ENCODE results near the gene ACVRL1.

Gene ACVRL1

DNA sequence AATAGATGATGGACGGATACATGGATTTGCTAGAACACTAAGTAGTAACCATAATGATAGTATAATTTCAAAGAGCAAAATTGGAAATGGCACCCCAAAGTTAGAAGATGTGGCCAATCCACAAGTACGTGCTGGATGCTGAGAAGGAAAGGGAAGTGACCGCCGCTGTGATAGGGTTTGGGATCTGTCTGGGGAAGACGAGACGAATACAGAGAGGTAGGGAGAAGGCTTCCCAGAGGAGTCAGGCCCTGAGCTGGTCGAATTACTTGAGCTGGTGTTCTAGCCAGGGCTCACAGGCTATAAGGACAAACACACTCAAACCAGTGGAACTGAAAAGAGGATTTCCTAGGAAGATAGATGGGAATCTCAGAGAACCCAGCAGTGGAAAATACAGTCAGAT lies 34.8 kb downstream of the ACVRL1 start:
- DNase-seq (ENCODE audit: low read depth, low spot score): no peak

- no peak for DNase-seq (ENCODE audit: low read depth, low spot score)
Observed at GRCh38 chr12:51942501-51943000, 35.2 kb downstream of the ACVRL1 start.

- no peak for DNase-seq (ENCODE audit: low read depth, low spot score)
Observed at GRCh38 chr12:51943346-51943745, 36.0 kb downstream of the ACVRL1 start.

DNA sequence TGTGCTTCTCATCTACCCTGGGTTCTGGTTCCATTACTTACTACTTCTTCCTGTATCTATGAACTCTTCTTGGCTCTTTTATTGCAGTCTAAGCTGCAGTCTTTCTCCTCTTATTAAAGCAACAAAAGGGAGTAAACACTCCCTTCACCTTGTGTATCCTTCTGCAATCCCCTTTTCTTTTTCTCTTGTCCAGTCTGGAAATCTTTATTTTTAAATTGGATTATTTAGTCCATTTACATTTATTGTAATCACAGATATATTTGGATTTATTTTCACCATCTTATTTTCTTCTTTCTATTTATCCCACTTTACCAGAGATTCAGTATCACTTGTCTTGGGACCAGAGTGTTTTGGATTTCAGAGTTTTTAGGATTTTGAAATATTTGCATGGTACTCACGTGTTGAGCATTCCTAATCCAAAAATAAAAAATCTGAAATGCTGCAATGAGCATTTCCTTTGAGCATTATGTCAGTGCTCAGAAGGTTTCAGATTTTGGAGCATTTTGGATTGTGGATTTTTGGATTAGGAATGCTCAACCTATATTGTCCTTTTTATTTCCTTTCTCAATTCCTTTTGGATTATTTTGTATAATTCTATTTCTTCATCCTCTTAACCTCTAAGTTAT lies 37.4 kb downstream of the ACVRL1 start:
- DNase-seq (ENCODE audit: low read depth, low spot score): no peak

DNA sequence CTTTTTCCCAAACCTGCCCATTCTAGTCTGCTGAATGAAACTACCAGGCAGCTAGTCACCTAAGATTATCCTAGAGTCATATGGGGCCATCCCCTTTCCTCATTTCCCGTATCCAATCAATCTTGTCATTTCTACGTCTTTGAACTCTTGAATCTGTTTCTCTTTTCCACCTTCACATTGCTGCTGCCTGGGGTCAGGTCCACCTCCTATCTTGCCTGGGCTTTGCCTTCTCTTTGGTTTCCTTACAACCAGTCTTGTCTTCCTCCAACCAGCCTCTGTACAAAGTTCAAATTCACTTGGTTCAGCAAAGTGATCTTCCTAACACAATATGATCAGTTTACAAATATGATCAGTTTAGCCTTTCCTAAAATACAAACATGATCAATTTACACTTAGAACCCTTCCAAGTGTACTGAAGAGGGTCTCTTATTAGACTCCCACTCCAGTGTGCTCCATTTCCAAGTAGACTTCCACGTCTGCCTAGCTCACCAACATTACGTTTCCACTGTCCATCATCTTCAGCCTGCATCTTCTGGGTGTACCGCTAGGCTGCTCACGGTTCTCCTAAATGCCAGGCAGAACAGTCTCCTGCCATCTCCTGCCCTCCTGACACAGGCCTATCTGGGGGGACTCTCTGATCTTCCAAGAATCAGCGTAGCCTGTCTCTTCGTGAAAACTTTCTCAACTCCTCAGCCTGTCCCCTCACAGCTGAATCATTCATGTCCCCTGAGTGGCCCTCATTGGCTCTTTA lies 40.1 kb downstream of the ACVRL1 start:
- DNase-seq (ENCODE audit: low read depth, low spot score): no peak

DNA sequence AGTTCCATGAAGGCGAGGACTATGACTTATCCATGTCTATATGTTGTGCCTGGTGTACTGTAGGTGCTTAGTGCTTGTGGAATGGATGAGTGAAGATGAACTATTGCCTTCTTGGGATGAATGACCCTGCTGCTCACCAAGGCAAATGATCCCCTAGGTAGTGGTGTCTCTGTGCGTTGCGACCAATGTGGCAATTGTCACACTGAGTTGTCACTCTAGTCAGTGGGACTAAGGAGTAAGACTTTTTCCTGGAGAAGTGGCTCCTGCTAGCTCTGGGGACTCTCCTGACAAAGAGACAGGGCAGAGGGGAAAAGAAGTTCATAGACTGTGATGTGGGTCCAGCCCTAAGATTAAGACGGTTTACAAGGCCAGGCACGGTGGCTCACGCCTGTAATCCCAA lies 40.8 kb downstream of the ACVRL1 start:
- DNase-seq (ENCODE audit: low read depth, low spot score): no peak

DNA sequence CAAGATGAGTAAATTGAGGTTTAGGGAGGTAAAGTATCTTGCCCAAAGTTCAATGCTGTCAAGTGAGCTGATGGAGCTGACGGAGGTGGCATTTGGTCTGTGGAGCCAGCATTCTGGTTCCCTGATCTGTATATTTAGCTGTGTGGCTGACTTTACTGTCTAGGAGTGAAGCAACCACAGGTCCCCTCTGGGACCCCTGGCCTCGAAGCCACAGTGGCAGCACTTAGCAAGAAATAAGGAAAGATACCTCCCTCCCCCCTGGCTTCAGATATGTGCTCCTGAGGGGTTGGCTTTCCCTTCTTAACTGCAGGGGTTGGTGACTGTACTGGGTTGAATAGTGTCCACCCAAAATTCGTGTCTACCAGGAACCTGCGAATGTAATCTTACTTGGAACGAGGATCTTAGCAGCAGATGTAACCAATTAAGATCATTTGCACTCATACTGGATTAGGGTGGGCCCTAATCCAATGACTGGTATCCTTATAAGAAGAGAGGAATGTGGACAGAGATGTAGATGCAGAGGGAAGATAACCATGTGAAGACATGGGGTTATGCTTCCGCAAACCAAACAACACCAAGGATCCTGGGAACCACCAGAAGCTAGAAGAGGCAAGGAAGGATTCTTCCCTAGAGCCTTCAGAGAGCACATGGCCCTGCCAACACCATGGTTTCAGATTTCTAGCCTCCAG lies 42.2 kb downstream of the ACVRL1 start:
- DNase-seq (ENCODE audit: low read depth, low spot score): no peak

DNA sequence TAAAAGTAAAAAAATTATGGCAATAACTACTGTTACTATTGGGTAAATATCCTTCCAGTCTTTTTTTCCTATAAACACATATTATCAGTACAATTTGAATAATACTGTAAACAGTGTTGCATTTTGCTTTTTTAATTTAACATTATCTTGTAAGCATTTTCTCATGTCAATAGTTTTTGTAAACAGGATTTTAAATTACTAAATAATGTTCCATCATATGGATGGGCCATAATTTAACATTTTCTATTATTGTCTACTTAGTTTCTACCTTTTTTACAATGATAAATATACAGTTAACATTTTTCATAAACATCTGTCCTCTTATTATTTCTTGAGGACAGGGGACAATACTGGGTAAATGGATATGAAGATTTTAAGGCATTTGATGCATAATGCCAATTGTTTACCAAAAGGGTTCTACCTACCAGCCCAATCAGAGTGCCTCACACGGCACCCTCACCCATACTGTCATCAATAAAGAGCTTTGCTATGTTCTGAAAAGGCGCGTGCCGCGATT lies 43.4 kb downstream of the ACVRL1 start:
- no peak for DNase-seq (ENCODE audit: low read depth, low spot score)

DNA sequence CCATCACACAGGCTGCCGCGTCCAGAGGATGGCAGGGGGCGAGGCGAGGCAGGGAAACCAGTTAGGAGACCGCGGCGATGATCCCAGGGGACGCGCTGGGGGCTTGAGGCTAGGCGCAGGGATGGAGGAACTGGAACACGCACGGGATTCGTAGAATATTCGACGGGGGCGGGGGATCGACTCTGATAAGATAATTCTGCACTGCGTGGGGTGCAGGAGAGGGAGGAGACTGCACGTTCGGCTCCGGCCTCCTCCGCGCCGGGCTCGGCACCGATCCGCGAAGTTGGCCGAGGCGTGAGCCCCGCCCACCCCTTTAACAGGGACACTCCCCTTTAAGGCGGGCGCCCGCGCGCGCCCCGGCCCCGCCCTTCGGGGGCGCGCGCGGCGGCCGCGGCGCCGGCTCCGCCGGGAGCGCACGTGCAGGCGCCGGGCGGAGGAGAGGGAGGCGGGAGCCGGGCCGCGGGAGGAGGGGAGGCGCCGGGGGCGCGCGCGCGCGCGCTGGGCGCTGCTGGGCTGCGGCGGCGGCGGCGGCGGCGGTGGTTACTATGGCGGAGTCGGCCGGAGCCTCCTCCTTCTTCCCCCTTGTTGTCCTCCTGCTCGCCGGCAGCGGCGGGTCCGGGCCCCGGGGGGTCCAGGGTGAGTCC lies 44.0 kb downstream of the ACVRL1 start, which contains the start of gene ACVR1B:
ACVR1B (plus strand) TSS at position 501 of the 644 bp plus-strand sequence; CDS start at position 546, 45 bp downstream.
- no peak for DNase-seq (ENCODE audit: low read depth, low spot score)

DNA sequence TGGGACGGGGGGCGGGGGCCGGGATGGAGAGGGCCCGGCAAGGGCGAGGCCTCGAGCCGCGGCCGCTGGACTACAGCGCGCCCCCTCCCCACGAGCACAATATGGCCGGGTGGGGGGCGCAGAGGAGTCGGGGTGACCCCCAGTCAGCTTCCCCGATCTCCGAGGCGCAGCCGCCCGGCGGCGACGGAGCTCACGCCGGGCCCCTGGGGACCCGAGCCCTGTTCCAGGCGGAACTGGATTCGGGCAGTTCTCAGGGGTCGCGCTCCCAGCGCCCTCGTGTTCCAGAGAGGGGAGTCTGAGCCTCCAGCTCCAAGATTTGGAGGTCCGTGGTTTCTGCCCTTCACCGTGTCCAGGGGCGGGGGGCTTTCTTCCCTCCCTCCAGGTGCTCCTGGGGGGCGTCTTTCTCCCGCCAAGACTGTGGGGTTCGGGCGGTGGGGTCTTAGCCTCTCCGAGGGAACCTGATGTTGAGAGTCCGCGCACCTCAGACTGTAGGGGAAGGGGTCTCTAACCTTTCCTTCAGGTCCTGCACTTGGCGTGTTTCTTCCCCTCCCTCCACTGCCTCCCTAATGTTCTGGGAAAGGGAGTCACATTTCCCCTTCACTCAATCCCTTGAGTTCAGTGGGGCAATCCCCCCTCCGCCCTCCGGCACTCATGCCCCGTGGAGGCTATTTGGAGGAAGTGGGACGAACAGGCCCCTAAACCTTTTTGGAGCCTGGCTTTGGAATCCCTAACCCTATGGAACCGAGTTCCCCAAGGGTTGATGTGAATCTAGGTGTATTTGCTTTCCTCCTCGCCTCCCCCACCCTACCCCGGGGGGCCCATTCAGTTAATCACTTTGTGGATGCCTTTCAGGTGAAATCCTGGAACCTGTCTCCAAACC lies 44.8 kb downstream of the ACVRL1 start:
- DNase-seq (ENCODE audit: low read depth, low spot score): no peak

- DNase-seq (ENCODE audit: low read depth, low spot score): no peak
Observed at GRCh38 chr12:51953089-51953488, 45.8 kb downstream of the ACVRL1 start.

GRCh38 chr12:51953864-51954263 lies 46.6 kb downstream of the ACVRL1 start:
- no peak for DNase-seq (ENCODE audit: low read depth, low spot score)

GRCh38 chr12:51954561-51955361 lies 47.5 kb downstream of the ACVRL1 start:
- DNase-seq (ENCODE audit: low read depth, low spot score): no peak

DNA sequence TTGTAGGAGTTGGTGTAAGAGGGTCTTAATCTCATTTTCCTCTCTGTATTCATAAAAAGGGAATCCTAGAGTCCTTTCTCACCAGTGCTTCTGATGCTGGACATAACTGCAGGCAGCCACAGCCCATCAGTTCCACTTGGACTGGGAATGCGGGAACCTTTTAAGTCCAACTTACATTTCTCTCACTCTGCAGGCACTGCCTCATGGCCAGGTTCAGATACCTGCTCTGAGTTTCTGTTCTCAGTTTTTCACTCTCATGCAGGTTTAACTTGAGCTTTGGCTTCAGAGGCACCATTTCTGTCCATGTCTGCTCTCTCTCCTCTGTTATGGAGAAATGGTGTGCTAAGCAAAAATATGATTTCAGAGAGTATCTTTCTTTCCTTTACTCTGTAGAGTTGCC lies 48.4 kb downstream of the ACVRL1 start:
- no peak for DNase-seq (ENCODE audit: low read depth, low spot score)

- no peak for DNase-seq (ENCODE audit: low read depth, low spot score)
Observed at GRCh38 chr12:51958542-51958941, 51.2 kb downstream of the ACVRL1 start.

GRCh38 chr12:51959211-51959610 lies 51.9 kb downstream of the ACVRL1 start:
- DNase-seq (ENCODE audit: low read depth, low spot score): no peak

DNA sequence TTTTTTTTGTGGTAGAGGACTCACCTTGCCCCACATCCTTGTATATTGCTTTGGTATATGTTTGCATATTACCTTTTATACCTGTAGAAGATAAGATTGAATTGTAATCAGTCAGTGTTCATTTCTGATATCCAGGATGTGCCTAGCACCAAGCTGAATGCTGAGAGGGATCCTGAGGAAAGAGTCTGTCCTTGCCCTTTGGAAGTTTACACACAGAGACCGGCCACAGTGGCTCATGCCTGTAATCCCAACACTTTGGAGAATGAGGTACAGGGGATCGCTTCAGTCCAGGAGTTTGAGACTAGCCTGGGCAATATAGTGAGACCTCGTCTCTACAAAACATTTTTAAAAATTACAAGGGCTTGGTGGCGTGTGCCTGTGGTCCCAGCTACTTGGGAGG lies 52.6 kb downstream of the ACVRL1 start:
- DNase-seq (ENCODE audit: low read depth, low spot score): no peak

- DNase-seq (ENCODE audit: low read depth, low spot score): no peak
Observed at GRCh38 chr12:51960488-51960887, 53.2 kb downstream of the ACVRL1 start.

- DNase-seq (ENCODE audit: low read depth, low spot score): no peak
Observed at GRCh38 chr12:51960890-51961289, 53.6 kb downstream of the ACVRL1 start.

GRCh38 chr12:51961834-51962233 lies 54.5 kb downstream of the ACVRL1 start:
- DNase-seq (ENCODE audit: low read depth, low spot score): no peak
